ENCODE results near the gene ELOVL2.

ELOVL2 gene

GRCh38 chr6:10981409-10981808 lies 62.7 kb downstream of the ELOVL2 start:
- DNase-seq (ENCODE audit: low read depth in 2 of 2) = no peak

- no peak for DNase-seq (ENCODE audit: low read depth in 2 of 2)
Measured at GRCh38 chr6:10979603-10980002, 64.5 kb downstream of the ELOVL2 start.

DNA sequence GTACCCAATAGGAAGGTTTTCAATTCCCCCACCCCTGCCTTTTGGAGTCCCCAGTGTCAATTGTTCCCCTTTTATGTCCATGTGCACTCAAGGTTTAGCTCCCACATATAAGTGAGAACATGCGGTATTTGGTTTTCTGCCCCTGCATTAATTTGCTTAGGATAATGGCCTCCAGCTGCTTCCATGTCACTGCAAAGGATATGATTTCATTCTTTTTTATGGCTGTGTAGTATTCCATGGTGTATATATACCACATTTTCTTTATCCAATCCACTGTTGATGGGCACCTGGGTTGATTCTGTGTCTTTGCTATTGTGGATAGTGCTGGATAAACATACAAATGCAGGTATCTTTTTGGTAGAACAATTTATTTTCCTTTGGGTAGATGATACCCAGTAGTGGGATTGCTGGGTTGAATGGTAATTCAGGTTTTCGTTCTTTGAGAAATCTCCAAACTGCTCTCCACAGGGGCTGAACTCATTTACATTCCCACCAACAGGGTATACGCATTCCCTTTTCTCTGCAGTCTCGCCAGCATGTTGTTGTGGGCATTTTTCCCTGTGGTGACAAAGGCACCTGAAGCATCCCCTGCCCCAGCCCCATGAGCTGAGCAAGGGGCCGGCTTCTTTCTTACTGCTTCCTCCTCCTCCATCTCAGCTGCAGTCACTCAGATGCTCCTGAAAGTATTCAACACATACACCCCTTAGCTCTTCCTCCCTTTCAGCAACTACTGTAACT lies 66.7 kb downstream of the ELOVL2 start:
- no peak for DNase-seq (ENCODE audit: low read depth in 2 of 2)

DNA sequence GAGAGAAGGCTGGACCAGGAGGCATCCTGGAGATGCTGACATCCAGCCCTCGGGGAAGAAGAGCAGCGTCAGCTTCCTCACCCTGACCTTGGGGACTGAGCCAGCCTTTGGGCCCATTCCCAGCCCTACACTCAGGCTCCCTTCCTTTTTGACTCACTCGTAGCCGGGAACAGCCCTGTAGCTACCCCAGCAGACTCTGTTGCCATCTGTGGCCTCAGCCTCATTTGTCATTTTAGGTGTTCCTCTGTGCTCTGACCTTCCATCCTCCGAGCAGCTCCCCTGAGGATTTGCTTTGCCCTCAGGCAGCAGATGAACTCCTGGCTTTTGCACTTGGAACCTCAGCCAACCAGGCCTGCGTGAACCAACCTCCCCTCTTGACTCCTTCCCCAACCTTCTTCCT lies 67.5 kb downstream of the ELOVL2 start:
- DNase-seq (ENCODE audit: low read depth in 2 of 2) = no peak

GRCh38 chr6:10972196-10972595 lies 71.9 kb downstream of the ELOVL2 start:
- no peak for DNase-seq (ENCODE audit: low read depth in 2 of 2)

- no peak for DNase-seq (ENCODE audit: low read depth in 2 of 2)
Measured at GRCh38 chr6:10970731-10971130, 73.4 kb downstream of the ELOVL2 start.

DNA sequence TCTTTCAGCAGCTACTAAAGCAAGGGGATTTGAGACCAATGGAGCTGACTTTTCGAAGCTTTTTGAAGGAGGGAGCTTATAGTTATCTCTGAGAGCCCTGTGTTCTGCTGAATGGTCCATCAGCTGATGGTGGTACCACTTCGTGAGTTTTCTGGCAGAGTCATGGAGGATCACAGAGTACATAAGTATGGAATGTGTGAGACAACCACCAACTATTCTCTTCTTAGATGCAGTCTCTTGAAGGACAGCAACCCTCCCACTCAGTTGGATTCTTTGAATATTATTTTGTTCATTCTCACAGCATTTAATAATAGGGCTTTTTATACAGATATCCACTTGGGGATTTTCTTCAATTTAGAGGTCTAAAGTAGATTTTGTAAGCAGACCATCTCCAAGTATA lies 75.3 kb downstream of the ELOVL2 start:
- DNase-seq (ENCODE audit: low read depth in 2 of 2) = no peak

DNA sequence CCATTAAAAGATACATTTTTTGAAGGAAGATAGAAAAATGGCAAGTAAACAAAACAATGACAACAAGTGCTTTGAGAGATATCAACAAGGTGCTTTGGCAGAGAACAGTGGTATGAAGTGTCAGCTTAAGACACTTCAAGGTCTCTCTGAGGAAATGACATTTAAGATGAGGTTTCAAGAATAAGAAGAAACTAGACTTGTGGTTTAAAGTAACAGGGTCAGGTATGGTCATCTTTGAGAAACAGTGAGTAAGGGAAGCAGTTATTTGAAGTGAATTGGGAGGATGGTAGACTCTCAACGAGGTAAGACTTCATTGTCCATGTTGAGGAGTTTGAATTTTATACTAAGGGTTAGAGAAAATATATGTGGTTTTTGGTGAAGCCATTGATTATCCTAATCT lies 79.4 kb downstream of the ELOVL2 start:
- no peak for DNase-seq (ENCODE audit: low read depth in 2 of 2)

DNA sequence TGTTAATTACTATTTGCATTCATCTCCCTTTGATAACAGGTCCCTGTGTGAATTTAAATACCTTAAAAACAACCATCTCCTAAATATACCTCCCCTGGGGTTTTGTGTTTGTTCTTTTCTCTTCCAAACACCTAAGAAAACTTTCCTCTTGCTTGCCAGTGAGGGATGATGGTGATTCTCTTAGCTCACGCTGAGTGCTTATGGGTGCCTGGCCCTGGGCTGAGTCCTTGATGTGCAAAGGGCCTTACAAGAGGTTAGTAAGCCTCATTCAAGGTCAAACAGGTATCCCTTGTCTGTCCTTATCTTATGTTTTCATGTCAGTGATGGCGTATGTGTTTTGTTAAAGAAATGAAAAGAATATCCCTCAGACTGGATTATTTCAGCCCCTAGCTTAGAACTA lies 81.0 kb downstream of the ELOVL2 start:
- no peak for DNase-seq (ENCODE audit: low read depth in 2 of 2)

DNA sequence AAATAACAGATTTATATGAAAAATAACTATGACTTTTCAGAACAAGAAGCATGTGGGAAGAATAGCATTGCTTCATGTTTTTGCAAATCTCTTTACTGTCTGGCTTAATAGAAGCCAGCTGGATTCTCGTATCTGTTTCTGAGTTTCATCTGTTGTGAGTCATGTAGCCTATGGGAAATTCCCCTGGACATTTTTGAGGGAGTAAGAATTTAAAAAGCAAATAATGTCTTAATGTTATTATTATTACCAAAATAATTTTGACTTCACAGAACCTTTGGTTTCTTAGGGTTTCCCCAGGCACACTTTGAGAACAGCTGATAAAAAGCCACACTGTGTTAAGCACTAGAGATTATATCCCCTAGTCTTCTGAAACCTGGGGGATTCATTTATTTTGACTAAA lies 81.4 kb downstream of the ELOVL2 start:
- no peak for DNase-seq (ENCODE audit: low read depth in 2 of 2)

DNA sequence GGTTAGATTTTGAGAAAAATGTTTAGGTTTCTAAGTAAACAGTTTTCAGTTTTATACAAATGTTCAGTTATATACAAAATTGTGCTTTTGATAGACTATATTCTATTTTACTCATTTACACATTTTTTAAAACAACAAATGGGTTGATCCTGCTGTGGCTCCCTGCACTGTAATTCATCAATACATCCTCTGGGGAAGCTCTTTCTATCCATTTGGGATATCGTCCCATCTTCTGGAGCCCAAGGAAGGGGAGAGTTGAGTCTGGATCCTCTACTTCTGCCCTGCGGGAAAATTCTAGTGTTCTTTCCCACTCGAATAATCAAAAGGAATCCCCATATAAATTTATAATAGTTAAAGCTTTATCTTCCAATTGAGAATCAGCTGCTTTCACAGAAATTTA lies 82.3 kb downstream of the ELOVL2 start:
- DNase-seq (ENCODE audit: low read depth in 2 of 2) = no peak

DNA sequence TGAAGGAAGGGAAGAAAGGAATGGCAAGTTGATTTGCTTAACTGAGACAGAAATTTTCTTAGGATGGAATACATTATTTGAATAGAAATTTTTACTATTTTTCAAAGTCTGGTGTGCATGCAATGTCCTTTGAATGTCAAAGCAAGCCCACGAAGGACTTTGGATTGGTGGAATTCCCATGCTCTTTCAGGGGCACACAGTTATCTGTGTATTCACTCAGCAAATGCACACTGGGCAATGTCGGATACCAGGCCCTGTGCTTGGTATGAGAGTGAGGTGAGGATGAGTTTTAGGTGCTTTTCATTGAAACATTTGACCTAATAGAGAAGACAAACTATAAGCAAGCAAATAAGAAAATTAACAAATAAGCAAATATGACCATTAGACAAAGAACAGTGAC lies 83.9 kb downstream of the ELOVL2 start:
- DNase-seq (ENCODE audit: low read depth in 2 of 2) = no peak

DNA sequence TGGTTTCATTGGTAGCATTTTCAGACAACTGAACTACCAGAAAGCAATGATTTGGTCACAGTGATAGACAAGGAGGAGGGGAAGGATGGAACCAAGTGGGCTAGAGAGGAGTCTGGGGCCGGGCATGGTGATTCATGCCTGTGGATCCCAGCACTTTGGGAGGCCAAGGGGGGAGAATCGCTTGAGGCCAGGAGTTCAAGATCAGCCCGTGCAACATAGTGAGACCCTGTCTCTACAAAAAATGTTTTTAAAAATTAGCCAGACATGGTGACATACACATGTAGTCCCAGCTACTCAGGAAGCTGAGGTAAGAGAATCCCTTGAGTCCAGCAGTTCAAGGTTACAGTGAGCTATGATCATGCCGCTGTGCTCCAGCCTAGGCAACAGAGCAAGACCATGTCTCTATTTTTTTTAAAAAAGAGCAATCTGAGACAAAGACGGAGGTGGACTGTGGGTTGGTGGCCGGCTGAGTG lies 86.7 kb downstream of the ELOVL2 start:
- no peak for DNase-seq (ENCODE audit: low read depth in 2 of 2)

DNA sequence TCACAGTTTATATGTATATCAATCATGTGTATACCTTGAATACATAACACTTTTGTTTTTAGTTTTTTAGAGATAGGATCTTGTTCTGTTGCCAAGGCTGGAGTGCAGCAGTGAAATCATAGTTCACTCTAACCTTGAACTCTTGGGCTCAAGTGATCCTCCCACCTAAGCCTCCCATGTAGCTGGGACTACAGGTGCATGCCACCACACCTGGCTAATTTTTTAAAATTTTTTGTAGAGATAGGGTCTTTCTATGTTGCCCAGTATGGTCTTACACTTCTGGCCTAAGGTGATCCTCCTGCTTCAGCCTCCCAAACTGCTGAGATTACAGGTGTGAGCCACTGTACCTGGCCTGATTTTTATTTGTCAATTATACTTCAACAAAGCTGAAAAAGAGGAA lies 87.3 kb downstream of the ELOVL2 start:
- no peak for DNase-seq (ENCODE audit: low read depth in 2 of 2)

DNA sequence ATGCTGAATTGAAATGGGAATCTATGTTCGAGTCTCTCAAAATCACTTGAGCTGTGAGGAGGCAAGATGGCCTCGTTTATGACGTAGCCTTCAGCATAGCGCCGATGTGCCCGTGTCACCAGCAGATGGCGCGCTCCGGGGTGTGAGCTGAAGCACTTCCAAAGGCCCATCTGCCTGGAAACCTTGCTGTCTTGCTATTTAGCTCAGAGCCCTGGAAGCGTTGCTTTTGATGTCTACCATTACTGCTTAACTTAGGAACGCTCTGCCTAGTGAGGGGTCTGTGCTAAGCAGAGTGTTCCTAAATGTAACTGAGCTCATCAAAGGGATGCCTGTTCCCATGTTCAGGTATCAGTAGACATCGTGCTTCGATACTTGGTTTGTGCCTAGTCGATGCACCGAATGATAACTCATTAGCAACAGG lies 89.5 kb downstream of the ELOVL2 start:
- DNase-seq (ENCODE audit: low read depth in 2 of 2) = peak in 1 of 2 donors; percentile 6

- DNase-seq (ENCODE audit: low read depth in 2 of 2) = no peak
Measured at GRCh38 chr6:10951675-10952282, 92.3 kb downstream of the ELOVL2 start.

GRCh38 chr6:10949579-10950490 lies 94.3 kb downstream of the ELOVL2 start:
- DNase-seq (ENCODE audit: low read depth in 2 of 2) = no peak

GRCh38 chr6:10947966-10948365 lies 96.1 kb downstream of the ELOVL2 start:
- no peak for DNase-seq (ENCODE audit: low read depth in 2 of 2)

DNA sequence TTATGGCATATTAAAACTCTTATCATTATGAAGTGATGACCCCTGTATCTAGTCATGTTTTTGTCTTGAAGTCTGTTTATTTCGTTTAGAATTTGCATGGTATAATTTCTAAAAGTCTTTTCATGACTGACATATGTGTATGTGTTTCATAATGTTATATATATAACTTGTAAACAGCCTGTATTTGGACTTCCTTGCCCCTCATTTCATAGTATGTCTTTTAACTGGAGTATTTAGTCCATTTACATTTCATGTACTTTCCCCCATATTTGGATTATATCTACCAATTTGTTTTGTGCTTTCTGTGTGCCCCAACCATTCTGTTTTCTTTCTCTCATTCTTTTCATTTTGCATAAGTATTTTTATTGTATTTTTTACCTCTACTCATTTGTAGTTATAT lies 98.3 kb downstream of the ELOVL2 start:
- DNase-seq (ENCODE audit: low read depth in 2 of 2) = no peak

DNA sequence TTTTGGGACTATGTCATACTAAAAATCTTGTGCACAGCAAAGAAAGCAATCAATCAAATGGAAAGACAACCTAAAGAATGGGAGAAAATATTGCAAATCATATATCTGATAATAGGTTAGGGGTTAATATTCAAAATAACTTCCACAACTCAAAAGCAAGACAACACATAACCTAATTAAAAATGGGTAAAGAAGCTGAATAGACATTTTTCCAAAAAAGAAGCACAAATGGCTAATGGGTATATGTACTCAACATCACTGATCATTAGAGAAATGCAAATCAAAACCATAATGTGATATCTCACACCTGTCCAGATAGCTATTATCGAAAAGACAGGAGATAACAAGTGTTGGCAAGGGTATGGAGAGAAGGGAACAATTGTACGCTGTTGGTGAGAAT lies 104.3 kb downstream of the ELOVL2 start:
- no peak for DNase-seq (ENCODE audit: low read depth in 2 of 2)

GRCh38 chr6:10933126-10933525 lies 111.0 kb downstream of the ELOVL2 start:
- DNase-seq (ENCODE audit: low read depth in 2 of 2) = no peak

Data from activated CD8-positive, alpha-beta memory T cell treated with anti-CD3 and anti-CD28 coated beads for 4 hours (primary cell).